SK-N-MC (cell line): ENCODE data around the gene CAMTA1.

Source experiments
- DNase-seq: peaks from one replicate; pipeline ENCODE4 v3.0.0-alpha.2; 2011; ENCODE audit warnings: low read depth, low spot score
- H3K27ac ChIP-seq: fragments of 200-600 bp; sonication (generic); 2 replicates; pipeline ENCODE4 v1.5.1; 2016; ENCODE audit warnings: mixed run types
- H3K36me3 ChIP-seq: fragments of 200-600 bp; sonication (generic); 2 replicates; pipeline ENCODE4 v1.6.1; 2017; ENCODE audit warnings: antibody characterized with exemption, low read length, mixed read lengths; ENCODE audit not compliant: insufficient read depth
- H3K4me3 ChIP-seq: fragments of 200-600 bp; sonication (generic); 2 replicates; pipeline ENCODE4 v1.5.1; 2016
- H3K9ac ChIP-seq: fragments of 200-600 bp; sonication (generic); 2 replicates; pipeline ENCODE4 v1.8.0; 2017; ENCODE audit warnings: mixed run types, mixed read lengths; ENCODE audit not compliant: insufficient read length
- H3K9me3 ChIP-seq: fragments of 200-600 bp; sonication (generic); 2 replicates; pipeline ENCODE4 v1.6.1; 2017; ENCODE audit warnings: low read depth, mild to moderate bottlenecking, antibody characterized with exemption, low read length, moderate library complexity, mixed read lengths
- EZH2 ChIP-seq: fragments of 200-600 bp; sonication (generic); IDR thresholded peaks from one replicate; pipeline ENCODE4 v1.6.1; 2017; ENCODE audit warnings: antibody characterized with exemption
- FOXP2 ChIP-seq: optimal IDR thresholded peaks from 2 replicates; pipeline ENCODE3; 2011; ENCODE audit warnings: mild to moderate bottlenecking, moderate library complexity; ENCODE audit not compliant: insufficient read depth; ENCODE audit errors: extremely low read length, control extremely low read depth
- POLR2AphosphoS5 ChIP-seq: IDR thresholded peaks from 2 replicates; pipeline ENCODE4 v1.6.1; 2012; ENCODE audit warnings: mild to moderate bottlenecking, low read depth, low read length, borderline replicate concordance

Gene CAMTA1

DNA sequence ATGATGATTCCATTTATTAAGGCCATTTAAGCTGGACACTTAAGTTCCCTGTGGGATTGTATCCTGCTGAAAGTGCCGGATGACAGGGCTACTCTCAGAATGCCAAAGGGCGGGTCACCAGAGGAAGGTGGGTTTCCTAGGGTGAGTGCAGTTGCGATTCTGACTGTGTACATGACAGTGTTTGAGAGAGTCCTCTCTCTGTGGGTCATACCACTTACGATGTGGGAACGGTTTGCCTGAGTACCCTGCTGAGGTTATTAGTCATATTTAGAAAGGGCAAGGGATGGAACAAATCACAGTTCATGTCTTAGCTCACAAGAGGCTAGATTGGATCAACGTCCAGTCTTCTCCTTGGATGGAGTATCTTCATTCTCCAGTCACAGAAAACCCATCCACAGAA is 461.9 kb downstream of the CAMTA1 start:
- no peaks in the 10 kb centered on the region for H3K36me3 ChIP-seq
- no peak overlapping the region for H3K9ac ChIP-seq
- DNase-seq, result no peak
- no peak overlapping the region for H3K27ac ChIP-seq
- H3K9me3 ChIP-seq, result no peaks in the 10 kb centered on the region
- H3K4me3 ChIP-seq, result no peak overlapping the region
- TF ChIP-seq EZH2 (no peak), POLR2AphosphoS5 (no peak)

DNA sequence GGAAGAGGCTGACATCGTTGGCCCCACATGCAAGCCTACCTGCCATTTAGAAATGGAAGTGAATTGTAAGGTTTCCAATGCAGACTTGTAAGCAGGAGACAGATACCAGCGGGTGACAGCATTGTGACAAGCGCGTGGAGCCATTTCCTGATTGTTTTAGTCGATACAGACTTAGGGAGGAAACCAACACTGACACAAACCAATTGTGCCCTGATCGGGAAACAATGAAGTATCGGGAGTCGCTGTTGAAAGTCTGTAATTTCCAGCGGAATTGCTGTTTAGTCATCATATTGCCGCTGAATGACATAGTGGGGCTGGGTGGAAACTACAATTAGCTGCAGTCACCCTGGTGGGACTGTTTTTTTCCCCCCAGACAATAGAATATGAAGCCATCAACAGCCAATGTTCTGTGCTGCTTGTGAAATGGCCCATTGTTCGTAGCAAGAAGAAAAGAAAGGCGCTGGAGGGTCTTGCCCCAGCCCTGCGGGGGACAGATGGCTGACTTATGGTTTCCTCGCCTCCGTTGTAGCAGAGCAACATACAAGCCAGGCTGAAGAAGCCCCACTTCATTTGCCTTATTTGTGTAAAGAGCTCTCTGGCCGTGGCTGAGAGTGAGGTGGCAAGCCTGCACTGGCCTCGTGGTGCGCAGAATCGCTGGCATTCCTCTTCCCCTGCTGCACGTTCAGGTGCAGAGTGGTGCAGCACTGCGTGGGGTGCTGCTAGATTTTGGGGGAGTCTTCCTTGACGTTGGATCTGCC is 462.7 kb downstream of the CAMTA1 start:
- Histone ChIP-seq H3K9ac (no peak overlapping the region), H3K27ac (no peak overlapping the region), H3K4me3 (no peak overlapping the region), H3K9me3 (no peaks in the 10 kb centered on the region), H3K36me3 (no peaks in the 10 kb centered on the region)
- no peak for DNase-seq
- TF ChIP-seq POLR2AphosphoS5 (no peak), EZH2 (no peak), FOXP2 (no peak)

DNA sequence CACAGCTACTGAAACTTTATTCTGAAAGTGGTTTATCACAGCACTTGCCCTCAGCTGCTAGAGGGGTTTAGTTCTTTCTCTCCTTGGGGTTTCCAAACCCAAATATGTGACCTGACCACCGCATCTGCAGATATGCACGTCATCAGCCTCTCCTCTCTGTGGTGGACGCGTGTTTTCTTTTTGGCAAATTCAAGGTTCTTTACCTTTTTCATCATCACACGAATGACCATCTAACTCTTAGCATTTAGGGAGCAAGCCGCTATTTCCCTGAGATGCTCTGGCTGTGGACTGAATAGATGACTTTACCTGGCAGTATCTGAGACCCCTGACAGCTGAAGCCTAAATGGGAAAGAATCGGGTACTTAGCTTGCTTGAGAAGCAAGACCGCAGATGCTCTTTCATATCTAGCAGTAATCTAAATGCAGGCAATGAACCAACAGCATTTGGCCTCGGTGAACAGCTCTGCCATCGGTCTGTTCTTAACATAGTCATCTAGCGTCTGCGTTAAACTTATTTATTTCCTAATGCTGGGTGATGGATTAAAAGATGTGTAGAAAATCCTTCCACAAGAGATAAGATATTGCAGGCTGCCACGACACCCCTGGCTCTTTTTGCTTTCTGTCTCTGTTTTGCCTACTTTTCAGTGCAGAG is 463.4 kb downstream of the CAMTA1 start:
- TF ChIP-seq FOXP2, result no peak
- Histone ChIP-seq H3K36me3 (no peaks in the 10 kb centered on the region), H3K27ac (no peak overlapping the region), H3K4me3 (no peak overlapping the region), H3K9ac (no peak overlapping the region), H3K9me3 (no peaks in the 10 kb centered on the region)
- DNase-seq, result no peak

DNA sequence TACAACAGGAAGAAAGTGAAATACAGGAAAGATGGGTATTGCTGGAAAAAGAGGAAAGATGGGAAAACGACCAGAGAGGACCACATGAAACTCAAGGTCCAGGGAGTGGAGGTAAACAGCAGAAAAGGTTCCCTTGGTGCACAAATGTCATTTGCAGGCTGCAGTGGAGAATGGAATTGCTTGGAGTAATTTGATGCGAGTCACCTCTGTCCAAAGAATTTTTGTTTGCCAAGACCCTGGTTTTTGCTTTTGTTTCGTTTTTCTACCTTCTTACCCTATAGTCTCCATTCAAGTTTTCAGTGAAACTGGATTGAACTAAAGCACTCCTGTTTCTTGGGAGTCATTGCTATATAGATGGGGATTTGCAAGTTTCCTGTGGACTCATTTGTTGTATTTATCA is 464.3 kb downstream of the CAMTA1 start:
- TF ChIP-seq POLR2AphosphoS5, result no peak

DNA sequence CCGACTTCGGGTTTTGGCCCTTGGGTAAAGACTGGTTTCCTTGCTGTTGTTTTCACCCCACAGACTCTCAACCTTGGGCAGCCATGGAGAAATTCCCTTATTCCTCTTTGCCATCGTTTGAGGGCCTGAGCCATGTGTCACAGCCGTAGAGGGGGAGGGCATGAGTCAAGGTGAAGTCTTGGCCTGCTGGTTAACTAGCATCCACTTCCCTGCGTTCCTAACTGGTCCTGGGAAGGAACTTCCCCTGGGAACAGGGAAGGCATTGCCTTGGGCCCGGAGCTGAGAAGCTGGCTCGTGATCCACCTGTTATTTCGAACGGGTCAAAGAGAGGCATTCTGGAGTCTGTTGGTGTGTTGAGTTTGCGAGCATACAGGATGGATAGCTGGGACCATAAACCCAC is 464.9 kb downstream of the CAMTA1 start:
- DNase-seq, result no peak
- TF ChIP-seq POLR2AphosphoS5 (no peak), FOXP2 (no peak), EZH2 (no peak)

More for the DNA sequence above, 464.3 kb downstream of the CAMTA1 start:
- no peak overlapping the region for H3K27ac ChIP-seq
- no peaks in the 10 kb centered on the region for H3K9me3 ChIP-seq
- H3K9ac ChIP-seq, result no peak overlapping the region
- no peak overlapping the region for H3K4me3 ChIP-seq
- no peaks in the 10 kb centered on the region for H3K36me3 ChIP-seq
- no peak for DNase-seq

DNA sequence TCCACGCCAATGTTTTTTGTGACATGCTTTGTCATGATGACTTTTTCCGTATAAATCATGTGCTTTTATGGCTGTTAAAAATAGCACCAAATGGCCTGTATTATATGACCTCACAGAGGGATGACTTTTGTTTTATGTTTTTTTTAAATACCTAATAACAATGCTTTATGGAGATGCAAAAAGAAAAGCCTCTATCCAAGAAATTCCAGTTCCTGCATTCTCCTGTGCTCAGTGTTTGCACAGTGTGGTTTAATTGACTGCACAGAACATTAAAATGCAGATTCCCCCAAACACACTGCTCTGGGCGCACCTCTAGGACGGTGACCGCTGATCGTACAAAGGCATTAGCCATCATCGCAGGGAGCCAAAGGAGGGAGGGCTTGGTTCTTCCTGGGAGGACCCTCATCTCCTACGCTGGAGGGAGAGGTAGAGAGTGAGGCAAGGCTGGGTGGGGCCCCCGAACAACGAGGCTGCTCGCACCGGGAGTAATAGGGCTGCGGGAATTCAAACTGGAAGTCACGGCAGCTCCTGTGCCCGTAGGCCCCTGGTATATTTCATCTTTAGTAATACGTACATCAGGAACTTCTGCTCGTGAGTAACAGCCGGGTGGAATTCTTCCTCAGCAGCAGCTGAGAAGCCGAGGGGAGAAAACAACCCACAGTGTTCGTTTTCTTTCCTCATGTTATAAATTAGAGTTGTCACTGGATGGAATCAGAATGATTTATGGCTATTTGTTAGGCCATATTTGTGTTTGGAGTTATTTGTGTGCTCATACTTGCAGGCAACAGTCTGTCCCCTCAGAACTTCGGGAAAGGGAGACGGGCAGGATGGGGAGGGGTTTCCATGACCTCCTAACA is 465.6 kb downstream of the CAMTA1 start:
- Histone ChIP-seq H3K36me3 (no peaks in the 10 kb centered on the region), H3K9ac (no peak overlapping the region), H3K9me3 (no peaks in the 10 kb centered on the region), H3K27ac (no peak overlapping the region), H3K4me3 (no peak overlapping the region)
- DNase-seq, result no peak
- TF ChIP-seq EZH2 (no peak), POLR2AphosphoS5 (no peak), FOXP2 (no peak)

More for the DNA sequence above, 464.9 kb downstream of the CAMTA1 start:
- no peaks in the 10 kb centered on the region for H3K36me3 ChIP-seq
- H3K27ac ChIP-seq, result no peak overlapping the region
- H3K9ac ChIP-seq, result no peak overlapping the region
- no peaks in the 10 kb centered on the region for H3K9me3 ChIP-seq
- H3K4me3 ChIP-seq, result no peak overlapping the region

DNA sequence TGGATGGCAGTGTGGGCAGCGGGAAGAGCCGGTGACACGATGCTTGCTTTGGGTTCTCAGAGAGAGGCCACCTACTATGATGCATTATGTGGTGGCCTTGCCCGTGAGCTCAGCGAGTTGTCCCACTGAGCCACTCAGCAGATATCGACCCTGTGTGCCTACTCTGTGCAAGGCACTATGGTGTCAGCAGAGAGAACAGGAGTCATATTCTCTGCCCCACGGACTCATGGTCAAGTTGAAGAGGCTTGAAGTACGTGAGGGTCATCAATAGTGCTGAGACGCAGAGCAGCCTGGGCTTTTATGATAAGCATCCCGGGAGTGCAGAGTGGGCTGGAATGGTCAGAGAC is 466.2 kb downstream of the CAMTA1 start:
- Histone ChIP-seq H3K27ac (no peak overlapping the region), H3K4me3 (no peak overlapping the region), H3K9me3 (no peaks in the 10 kb centered on the region), H3K36me3 (no peaks in the 10 kb centered on the region), H3K9ac (no peak overlapping the region)
- TF ChIP-seq EZH2, result no peak
- no peak for TF ChIP-seq FOXP2
- TF ChIP-seq POLR2AphosphoS5, result no peak
- DNase-seq, result no peak

DNA sequence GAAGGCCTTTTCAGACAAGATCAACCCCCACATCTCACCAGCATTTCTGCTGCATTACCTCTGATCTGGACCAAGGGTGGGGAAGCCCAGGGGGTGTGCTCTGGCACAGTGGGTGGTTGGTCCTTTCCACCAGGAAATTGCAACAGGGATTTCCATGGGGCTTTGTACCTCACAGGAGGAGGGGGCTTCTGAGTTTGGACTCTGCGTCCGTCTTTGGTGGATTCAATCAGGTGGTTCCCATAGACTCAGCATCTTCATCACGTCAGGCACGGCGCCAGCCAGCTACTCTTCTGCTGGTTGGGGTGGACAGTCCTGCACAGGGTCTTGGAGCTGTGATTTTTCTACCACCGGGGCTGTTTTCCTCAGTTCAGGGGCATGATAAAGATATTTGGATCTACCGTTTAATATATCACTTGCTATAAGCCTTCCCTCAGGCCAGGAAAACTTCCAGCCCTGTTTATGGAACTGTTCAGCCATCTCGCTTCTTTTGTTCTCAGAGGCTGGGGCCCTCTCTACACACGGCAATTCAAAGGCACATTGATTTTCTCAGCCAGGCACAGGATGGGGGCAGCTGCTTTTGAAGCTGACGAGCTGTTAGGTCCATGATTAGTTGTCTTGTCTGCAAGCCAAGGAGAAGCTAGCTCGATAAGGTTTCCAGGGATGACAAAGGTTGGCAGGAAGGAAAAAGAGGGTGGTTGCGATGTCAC is 467.3 kb downstream of the CAMTA1 start:
- Histone ChIP-seq H3K27ac (no peak overlapping the region), H3K9me3 (no peaks in the 10 kb centered on the region), H3K4me3 (no peak overlapping the region), H3K9ac (no peak overlapping the region), H3K36me3 (no peaks in the 10 kb centered on the region)
- DNase-seq, result no peak
- TF ChIP-seq FOXP2 (no peak), POLR2AphosphoS5 (no peak), EZH2 (no peak)
